HG03095 (cell line): ENCODE measurements around the gene GOLGA6L10.
"Not testable (repeated sequence)": the region's sequence is repeated elsewhere in the genome, so short reads cannot be mapped to it uniquely, and the experiment has no call there.

Experiments
- ATAC-seq: cut with Tn5 transposase; IDR thresholded peaks from one replicate; pipeline ENCODE4 v1.9.1; 2021; ENCODE audit warnings: moderate library complexity; ENCODE audit not compliant: unreplicated experiment

The GOLGA6L10 gene

DNA sequence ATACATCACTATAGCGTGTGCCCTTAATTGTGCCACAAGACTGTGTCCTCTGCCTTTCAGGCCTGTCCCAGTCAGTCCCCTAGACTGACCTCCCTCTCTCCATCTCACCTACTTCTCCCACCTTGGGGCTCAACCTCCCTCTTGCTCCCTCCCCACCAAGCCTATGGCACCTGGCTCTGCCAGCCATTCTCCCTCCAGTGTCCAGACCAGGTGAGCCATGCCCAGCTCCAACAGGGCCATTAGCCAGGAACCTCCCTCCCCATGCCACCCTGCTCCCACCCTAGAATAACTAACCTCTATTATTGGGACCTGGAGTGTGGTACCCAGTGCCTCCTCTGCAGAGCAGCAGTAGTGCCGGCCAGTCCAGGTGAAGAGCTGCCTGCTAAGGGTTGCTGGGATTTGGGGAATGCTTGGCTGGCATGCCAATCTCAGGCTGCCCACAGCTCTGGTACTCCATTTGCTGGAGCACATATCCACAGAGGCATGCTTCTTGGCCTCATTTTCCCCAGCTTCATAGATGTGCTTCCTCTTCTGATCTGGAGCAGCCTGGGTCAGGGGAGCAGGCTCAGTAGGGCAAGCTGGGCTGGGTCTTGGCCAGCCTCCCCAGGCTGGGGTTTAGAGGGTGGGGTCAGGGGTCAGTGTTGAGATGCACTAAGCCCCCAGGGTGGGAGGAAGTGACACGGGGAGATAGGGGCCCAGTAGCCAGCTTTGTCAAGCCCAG lies 47.8 kb downstream of the GOLGA6L10 start:
- ATAC-seq: no peak

DNA sequence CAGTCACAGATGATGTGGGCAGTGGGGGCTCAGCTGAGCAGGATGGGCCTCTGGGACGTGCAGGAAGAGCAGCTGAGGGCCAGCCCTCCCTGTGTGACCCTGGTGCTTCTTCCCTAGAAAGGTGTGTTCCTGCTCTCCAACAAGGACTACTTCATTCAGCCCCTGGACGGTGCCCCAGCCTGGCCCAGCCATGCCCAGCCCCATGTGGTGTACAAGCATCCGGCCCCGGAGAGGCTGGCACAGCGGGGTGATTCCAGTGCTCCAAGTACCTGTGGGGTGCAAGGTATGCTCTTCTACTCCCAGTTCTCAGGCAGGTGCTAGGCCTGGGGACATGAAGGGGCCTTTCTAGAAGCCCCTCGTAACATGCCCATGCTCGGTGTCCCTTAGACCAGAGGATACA lies 48.4 kb downstream of the GOLGA6L10 start:
- ATAC-seq: no peak

DNA sequence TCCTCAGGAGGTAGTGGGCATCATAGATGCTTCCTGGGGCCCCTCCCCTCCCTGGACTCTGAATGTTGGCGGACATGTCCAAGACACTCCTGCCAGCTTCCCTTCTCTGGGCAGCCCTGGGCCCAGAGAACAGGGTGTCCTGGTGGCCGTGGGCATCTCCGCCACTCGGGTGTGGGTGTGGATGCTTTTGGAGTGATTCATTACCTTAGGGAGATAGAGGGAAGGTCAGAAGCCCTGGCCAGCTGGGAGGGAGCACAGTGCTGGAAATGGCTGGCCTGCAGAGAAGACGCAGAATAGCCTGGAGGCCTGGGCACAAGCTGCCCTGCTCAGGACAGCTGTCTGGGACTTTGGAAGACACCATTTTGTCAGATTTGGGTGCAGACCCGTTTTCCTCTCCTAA lies 48.9 kb downstream of the GOLGA6L10 start:
- not testable (repeated sequence) for ATAC-seq

DNA sequence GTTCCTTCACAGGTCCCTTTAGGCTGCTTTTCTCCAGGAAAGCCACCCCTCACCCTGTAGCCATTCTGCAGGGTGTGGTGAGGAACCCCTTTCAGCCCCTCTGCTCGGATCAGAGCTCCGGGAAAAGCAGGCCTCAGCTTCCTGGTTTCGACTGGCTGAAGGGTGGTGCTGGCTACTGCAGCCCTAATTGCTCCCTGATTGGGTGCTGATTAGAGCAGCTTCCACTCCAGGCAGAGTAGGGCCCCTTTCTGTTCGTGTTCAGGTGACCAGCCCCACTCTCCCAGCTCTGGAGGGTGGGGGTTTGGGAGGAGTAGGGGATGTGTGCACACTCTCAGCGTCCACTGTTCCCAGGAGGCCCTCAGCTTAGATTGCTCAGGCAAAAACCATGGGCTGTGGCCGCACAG lies 49.8 kb downstream of the GOLGA6L10 start:
- ATAC-seq: not testable (repeated sequence)

DNA sequence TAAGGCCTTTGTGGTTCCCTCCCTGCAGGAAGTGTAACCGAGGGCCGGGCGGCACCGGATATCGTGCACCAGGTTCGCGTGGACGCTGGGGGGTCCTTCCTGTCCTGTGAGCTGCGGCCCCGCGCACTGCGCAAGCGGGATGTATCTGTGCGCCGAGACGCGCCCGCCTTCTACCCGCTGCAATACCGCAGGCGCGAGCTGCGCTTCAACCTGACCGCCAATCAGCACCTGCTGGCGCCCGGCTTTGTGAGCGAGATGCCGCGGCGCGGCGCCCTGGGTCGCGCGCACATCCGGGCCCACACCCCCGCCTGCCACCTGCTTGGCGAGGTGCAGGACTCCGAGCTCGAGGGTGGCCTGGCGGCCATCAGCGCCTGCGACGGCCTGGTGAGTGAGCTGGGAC lies 50.8 kb downstream of the GOLGA6L10 start:
- no peak for ATAC-seq

DNA sequence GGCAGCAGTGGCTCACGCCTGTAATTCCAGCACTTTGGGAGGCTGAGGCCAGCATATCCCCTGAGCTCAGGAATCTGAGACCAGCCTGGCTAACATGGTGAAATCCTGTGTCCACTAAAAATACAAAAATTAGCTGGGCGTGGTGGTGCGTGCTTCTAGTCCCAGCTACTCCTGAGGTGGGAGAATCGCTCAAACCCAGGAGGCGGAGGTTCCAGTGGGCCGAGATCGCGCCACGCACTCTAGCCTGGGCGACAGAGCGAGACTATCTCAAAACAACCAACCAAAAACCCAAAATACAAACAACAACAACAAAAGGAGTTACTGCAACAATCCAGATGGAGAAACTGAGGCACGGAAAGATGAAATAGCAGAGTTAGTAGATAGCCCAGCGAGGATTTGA lies 51.2 kb downstream of the GOLGA6L10 start:
- no peak for ATAC-seq

DNA sequence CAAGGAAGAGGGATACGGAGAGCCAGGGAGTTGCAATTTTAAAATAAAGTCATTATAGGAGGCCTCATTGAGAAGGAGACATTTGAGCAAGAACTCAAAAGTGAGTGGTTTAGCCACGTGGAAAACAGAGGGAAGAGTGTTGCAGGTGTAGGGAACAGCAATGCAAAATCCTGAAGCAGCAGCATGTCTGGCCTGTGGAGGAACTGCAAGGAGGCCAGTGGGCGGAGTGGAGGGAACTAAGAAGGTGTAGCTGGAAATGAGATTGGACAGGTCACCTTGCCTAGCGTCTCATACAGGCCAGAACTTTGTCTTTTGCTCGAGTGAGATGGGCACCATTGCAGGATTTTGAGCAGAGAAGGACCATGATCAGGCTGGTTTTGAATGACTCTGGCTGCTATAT lies 51.7 kb downstream of the GOLGA6L10 start:
- ATAC-seq: no peak

DNA sequence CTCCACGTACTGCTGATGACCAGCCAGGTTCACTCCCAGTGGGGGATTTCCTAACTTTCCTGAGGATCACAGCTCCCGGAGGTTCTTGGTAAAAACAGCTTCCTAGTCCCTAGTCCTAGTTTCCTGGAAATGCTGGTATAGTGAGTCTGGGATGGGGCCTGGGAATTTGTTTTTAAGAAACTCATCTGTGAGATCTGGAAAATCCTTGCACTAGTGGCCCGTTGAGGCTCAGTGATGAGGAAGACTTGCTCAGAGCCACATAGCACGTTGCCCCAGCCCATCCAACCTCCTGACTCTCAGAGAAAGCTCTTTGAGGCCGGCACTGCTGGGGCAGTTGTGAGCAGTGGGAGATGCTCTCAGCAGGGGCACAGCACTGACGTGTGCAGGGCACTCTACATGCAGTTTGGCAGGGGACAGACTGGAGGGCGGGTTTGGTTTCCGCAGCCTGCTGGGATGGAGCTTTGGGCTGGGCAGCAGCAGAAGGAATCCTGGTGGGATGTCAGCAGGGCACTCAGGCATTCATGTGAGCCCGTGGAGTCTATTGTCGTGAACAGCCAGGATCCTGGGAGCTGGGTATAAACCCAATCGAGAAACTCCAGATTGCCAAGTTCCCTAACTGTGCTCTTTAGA lies 55.1 kb downstream of the GOLGA6L10 start:
- ATAC-seq: no peak

DNA sequence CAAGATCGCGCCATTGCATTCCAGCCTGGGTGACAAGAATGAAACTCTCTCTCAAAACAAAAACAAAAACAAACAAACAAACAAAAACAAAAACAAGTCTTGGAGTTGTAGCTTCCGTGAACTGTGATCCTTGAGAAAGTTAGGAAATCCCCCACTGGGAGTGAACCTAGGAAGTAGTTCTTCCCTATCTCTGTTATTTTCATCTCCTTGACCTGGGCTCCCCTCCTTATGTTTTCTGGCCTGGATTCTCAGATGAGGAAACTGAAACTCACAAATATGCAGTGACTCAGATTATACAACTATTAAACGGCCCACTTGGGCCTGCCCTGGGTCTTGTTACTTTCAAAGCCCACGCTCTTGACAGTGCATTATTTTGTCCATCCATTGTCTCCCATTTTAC lies 57.0 kb downstream of the GOLGA6L10 start:
- ATAC-seq: no peak
